Epidermal melanocyte (primary cell): ENCODE results near the gene KRTCAP2.
"Not testable (repeated sequence)": the region's sequence is repeated elsewhere in the genome, so short reads cannot be mapped to it uniquely, and the experiment has no call there.

Experiments
- DNase-seq: peaks from one replicate; pipeline ENCODE4 v3.0.0; 2011; ENCODE audit warnings: low spot score; ENCODE audit not compliant: insufficient read length

The KRTCAP2 gene

GRCh38 chr1:155172732-155173477 lies at the start of gene KRTCAP2:
Gene KRTCAP2, minus strand, starts transcription at chr1:155173304. Its CDS starts 80 bp downstream, at chr1:155173224.
- DNase-seq: peak; percentile 99

DNA sequence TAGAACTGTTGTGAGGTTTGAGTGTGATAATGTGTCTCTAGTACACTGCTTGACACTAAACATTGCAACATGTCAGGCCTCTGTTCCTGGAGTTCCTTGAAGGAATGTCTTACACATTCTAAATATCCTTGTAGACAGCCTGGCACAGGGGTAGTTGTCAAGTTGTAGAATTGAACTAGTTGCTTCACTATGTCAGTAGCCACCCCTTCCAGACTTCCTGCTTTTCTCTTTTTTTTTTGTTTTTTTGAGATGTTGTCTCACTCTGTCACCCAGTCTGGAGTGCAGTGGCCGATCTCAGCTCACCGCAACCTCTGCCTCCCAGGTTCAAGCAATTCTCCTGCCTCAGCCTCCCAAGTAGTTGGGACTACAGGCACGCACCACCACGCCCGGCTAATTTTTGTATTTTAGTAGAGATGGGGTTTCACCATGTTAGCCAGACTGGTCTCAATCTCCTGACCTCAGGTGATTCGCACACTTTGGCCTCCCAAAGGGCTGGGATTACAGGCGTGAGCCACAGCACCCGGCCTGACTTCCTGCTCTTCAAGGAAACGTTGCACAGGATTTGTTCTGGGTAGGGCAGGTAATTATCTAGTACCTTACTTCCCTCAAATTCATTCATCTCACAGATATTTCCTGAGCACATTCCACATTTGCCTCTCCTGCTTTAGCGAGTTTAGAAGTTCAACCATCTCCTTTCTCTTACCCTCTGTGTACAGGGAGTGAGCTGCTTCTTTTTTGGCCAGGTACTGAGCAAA lies 47.3 kb upstream of the KRTCAP2 start:
- not testable (repeated sequence) for DNase-seq

DNA sequence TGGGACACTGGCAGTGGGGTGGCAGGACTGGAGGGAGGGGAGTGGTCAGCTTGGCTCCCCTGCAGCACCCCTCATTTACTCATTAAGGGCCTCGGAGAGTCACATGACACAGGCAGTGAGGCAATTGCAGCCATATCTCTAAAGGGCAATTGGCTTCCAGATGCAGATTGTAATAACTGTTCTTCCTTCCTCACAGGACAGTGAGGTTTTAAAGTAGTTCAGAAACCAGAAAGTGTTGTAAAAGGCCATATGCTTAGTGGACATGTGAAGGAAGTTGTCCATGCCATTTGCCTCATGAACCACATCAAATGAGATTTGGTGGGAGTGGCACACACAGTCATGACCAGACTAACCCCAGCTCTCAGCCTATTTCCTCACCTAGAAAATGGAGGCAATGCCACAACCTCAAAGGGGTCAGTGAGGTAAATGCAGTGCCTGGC lies 46.5 kb upstream of the KRTCAP2 start:
- DNase-seq: no peak

DNA sequence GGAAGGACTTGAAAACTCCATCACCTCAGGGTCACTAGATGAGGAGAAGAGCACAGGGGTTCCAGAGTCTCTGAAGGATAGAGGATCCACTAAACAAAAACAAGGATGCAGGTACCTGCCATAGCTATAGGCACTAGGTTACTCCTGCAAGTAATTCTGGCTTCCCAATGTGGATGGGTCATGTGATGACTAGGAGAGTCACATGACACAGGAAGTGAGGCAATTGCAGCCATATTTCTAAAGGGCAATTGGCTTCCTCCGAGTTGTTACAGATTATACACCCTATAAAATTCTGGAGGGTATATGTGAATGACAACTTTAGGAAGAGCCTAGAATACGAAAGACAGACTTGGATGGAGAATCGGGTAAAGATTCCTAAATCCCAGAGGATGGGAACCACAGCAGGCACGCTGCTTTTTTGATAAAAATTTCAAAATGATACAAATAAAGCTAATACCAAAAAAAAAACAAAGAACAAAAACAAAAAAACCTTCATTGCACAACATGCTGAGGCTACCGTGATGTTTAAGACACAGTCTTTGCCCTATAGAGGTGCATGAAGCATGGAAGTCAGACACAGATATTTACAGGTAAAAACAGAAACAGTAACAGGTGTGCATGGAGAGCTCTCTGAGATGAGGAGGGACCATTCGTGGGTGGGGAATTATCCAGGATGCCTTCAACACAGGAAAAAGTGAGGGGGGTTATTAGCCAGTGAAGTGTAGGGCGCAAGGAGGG lies 45.9 kb upstream of the KRTCAP2 start:
- peak; percentile 88 for DNase-seq

DNA sequence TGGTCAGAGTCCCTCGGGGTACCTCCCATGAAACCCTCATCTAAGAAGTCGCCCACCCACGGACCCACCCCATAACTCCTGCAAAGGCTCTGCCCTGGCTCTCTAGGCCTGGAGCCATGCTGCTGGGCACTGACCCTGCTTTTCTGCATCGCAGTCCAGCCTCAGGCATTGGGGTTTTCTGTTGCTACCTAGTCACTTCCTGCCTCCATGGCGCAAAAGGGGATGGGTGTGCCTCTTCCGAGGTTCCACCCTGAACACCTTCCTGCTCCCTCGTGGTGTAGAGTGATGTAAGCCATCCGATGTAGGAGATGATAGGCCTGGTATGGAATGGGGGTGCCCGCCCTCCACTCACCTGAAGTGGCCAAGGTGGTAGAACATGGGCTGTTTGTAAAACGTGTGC lies 41.6 kb upstream of the KRTCAP2 start:
- DNase-seq: not testable (repeated sequence)

DNA sequence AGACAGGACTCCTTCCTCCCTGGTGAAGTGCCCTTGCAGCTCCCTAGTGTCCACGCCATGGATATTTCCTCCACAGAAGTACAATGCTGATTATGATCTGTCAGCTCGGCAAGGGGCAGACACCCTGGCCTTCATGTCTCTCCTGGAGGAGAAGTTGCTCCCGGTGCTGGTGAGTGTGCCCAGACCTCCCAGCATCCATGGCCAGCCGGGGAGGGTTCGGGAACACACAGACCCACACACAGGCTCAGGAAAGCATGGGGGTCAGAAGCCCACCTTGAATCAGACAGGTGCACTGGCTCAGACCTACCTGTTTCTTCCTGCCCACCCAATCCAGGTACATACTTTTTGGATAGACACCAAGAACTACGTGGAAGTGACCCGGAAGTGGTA lies 38.9 kb upstream of the KRTCAP2 start:
- not testable (repeated sequence) for DNase-seq

GRCh38 chr1:155211381-155212050 lies 38.4 kb upstream of the KRTCAP2 start:
- DNase-seq: not testable (repeated sequence)

DNA sequence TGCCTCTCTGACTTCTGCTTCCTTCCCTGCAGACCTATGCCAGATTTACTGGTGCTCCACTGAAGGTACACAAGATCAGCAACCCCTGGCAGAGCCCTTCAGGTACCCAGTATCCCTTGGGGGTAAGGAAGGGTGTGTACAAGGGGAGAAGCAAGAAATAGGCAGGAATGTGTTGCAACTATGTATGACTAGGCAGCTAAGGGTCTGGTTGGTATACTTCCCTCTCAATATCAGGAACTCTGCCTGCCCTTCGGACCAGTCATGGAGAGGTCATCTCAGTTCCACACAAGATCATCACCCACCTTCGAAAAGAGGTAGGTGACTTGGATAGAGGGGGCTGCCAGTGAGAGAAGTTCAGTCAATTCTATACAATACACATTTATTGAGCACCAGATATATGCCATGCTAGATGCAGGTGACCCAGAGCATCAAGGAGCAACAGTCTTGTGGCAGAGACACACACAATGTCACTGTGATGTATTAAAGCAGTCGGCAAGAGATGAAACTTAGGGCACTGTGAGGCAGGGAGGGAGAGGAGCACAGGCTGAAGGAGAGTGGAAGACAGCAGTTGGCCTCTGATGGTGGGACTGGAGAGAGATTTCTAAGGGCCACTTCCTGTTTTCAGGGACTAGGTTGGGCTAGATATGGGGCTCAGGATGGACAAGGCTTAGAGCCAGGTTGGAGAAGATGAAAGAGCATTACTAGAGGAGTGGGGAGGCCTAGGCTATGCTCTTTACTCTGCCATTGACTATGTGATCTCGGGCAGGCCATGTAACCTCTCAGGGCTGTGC lies 37.4 kb upstream of the KRTCAP2 start:
- no peak for DNase-seq

- no peak for DNase-seq
Measured at GRCh38 chr1:155209312-155209721, 36.2 kb upstream of the KRTCAP2 start.

- DNase-seq: peak; percentile 73
Measured at GRCh38 chr1:155208541-155209311, 35.6 kb upstream of the KRTCAP2 start, which contains the start of gene MTX1. Gene MTX1, plus strand, starts transcription at chr1:155208695. Its CDS starts 110 bp downstream, at chr1:155208805.

- no peak for DNase-seq
Measured at GRCh38 chr1:155207806-155208540, 34.9 kb upstream of the KRTCAP2 start, which contains the start of gene THBS3. Gene THBS3, minus strand, starts transcription at chr1:155207897. Its CDS starts 21 bp downstream, at chr1:155207876.

DNA sequence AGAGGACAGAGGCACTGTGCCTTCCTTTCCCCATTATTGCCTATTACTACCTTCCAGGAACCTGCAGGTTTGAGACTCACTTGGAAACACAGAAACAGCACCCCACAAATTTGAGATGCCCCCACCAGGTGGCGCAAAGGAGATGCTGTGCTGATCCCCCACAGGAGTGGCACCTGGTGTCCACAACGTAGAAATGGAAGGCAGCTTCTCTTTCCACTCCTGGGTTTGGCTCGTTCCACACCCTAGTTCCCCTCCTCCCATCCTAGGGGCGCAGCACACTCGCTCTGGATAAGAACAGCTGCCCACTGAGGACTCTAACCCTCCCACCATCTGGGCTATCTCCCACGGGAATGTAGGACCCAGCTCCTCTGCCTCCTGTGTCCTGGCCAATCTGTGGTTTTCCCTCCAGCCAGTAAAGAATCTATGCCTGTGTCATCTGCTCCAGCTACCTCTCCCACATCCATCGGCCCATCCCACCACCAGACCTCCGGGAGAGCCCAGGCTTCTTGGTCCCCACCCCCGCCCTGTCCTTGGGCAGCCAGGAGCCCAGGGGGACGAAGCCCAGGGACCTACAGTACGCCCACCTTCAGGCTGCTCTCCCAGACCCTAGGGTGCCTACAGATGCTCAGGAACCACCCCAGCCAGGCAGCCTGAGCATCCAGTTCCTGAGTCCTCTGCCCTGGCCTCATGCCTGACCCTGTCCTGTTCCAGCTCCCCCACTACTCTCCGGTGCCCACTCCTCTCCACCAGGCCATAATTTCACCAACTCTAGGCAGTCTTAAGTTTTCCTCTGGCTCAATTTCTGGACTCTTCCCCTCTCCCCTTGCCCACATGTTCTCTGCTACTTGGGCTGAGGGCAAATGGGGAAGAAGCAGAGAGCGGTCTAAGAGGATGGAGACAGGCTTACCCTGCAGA lies 34.0 kb upstream of the KRTCAP2 start:
- DNase-seq: no peak

- DNase-seq: no peak
Measured at GRCh38 chr1:155205969-155206593, 33.0 kb upstream of the KRTCAP2 start.

- no peak for DNase-seq
Measured at GRCh38 chr1:155205035-155205434, 31.9 kb upstream of the KRTCAP2 start.

DNA sequence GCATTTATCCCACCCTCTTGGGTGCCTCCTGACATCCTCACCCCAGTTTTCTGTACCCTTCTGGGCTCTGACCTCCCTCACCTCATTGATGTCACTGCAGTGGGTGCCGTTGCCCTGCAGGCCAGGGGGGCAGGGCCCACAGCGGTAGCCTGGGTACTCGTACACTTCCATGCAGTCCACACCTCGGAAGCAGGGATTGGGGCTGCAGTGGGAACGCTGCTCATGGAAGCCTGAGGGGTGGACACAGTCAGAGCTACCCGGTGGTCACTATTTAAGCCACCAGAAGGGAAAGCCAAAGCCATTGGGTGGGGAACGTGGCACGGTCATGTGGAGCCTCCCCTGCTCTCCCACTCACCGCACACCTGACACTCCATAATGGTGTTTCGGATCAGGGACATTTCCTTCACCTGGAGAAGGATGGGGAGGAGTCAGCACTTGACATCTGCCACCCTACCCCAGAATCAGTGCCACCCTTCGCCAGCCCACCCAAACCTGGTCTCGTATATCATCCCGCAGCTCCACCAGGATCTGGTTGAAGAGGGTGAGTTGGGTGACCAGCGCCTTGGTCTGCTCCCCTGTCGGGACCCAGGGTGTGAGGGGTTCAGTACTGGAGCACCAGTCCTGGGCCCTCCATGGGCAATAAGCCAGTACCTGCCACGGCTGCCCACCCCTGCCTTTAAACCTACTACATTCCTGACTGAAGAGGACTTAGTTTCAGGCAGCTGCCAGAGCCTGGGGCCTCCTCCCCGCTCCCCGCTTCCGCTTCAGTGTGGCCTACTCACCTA lies 29.8 kb upstream of the KRTCAP2 start:
- DNase-seq: no peak

- DNase-seq: no peak
Measured at GRCh38 chr1:155202198-155202597, 29.1 kb upstream of the KRTCAP2 start.

DNA sequence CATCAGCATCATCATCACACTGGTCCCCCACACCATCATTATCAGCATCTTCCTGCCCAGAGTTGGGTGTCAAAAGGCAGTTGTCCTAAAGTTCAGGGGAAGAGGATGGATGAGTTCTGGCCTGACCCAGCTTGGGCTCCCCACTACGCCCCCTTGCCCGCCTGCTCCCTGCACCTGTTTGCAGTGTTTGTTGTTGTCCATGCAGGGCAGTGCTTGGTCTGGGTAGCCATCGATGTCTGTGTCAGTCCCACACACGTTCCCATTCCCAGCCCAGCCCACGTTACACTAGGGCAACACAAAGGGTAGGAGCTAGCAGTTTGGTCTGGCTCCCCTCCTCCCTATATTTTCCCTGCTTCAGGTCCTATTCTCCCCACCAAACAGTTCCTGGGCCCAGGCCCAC lies 27.8 kb upstream of the KRTCAP2 start:
- DNase-seq: no peak
